Measurements from ENCODE around the gene FHAD1. TPM values are rescaled to one million over a fixed set of nuclear protein-coding genes. Genes with fewer than 3 reads are reported as not detected.

Gene FHAD1
- total and polyA plus RNA-seq, 10 of the 15 experiments (the other 5 are each of a cell fraction or from before 2014, with no cell fraction given), result 0.09 to 1.0 (median 0.32) TPM; not detected in 2

- TF ChIP-seq, protein P1, sequence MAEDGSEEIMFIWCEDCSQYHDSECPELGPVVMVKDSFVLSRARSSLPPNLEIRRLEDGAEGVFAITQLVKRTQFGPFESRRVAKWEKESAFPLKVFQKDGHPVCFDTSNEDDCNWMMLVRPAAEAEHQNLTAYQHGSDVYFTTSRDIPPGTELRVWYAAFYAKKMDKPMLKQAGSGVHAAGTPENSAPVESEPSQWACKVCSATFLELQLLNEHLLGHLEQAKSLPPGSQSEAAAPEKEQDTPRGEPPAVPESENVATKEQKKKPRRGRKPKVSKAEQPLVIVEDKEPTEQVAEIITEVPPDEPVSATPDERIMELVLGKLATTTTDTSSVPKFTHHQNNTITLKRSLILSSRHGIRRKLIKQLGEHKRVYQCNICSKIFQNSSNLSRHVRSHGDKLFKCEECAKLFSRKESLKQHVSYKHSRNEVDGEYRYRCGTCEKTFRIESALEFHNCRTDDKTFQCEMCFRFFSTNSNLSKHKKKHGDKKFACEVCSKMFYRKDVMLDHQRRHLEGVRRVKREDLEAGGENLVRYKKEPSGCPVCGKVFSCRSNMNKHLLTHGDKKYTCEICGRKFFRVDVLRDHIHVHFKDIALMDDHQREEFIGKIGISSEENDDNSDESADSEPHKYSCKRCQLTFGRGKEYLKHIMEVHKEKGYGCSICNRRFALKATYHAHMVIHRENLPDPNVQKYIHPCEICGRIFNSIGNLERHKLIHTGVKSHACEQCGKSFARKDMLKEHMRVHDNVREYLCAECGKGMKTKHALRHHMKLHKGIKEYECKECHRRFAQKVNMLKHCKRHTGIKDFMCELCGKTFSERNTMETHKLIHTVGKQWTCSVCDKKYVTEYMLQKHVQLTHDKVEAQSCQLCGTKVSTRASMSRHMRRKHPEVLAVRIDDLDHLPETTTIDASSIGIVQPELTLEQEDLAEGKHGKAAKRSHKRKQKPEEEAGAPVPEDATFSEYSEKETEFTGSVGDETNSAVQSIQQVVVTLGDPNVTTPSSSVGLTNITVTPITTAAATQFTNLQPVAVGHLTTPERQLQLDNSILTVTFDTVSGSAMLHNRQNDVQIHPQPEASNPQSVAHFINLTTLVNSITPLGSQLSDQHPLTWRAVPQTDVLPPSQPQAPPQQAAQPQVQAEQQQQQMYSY (CRISPR knock-in tag; IDR thresholded peaks at IDR 0.05), result no peak
- TF ChIP-seq, protein P2, sequence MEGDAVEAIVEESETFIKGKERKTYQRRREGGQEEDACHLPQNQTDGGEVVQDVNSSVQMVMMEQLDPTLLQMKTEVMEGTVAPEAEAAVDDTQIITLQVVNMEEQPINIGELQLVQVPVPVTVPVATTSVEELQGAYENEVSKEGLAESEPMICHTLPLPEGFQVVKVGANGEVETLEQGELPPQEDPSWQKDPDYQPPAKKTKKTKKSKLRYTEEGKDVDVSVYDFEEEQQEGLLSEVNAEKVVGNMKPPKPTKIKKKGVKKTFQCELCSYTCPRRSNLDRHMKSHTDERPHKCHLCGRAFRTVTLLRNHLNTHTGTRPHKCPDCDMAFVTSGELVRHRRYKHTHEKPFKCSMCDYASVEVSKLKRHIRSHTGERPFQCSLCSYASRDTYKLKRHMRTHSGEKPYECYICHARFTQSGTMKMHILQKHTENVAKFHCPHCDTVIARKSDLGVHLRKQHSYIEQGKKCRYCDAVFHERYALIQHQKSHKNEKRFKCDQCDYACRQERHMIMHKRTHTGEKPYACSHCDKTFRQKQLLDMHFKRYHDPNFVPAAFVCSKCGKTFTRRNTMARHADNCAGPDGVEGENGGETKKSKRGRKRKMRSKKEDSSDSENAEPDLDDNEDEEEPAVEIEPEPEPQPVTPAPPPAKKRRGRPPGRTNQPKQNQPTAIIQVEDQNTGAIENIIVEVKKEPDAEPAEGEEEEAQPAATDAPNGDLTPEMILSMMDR (IDR thresholded peaks at IDR 0.05 in 2 of 3, conservative IDR thresholded peaks at IDR 0.05 in 1 of 3; ENCODE audit: control insufficient read depth in 2 of 3, extremely low read depth in 1 of 3, insufficient read depth in 1 of 3, low read depth in 3 of 3, low read length in 3 of 3), result no peak
- TF ChIP-seq SUPT20H (IDR thresholded peaks at IDR 0.05; ENCODE audit: borderline replicate concordance, control insufficient read depth, low read depth, low read length) (no peak), TARDBP (IDR thresholded peaks at IDR 0.05; ENCODE audit: borderline replicate concordance) (no peak), NRF1 (conservative IDR thresholded peaks at IDR 0.05; ENCODE audit: low read depth, low read length) (no peak), TCF7 (IDR thresholded peaks at IDR 0.05; ENCODE audit: borderline replicate concordance) (no peak)
Measured at GRCh38 chr1:15353839-15354579, 107.0 kb downstream of the FHAD1 start (continued).
